H4 (cell line): ENCODE results near the gene SUCO. TPM values are rescaled to one million over a fixed set of nuclear protein-coding genes. Genes with fewer than 3 reads are reported as not detected.
A peak's percentile ranks its signal among the peaks of the same experiment; 100 is the strongest.

Experiments used
- DNase-seq: peaks from one replicate; pipeline ENCODE4 v3.0.0-alpha.2; 2015; ENCODE audit warnings: low spot score
- total RNA-seq: library from RNA; depleted of rRNA; stranded (reverse); fragments of >200 nt; shearing (Covaris generic); gene quantifications from 2 replicates; pipeline ENCODE4 v1.2.3, GENCODE V29; 2014; rRNA removed

Gene SUCO
- total RNA-seq, 1 experiment from 2014 or later, result 14.7 TPM

- no peak for DNase-seq
Observed at GRCh38 chr1:172646653-172647052, 113.7 kb downstream of the SUCO start.

- no peak for DNase-seq
Observed at GRCh38 chr1:172647110-172647564, 114.2 kb downstream of the SUCO start.

- DNase-seq, result no peak
Observed at GRCh38 chr1:172647987-172648386, 115.0 kb downstream of the SUCO start.

GRCh38 chr1:172650474-172651193, 117.7 kb downstream of the SUCO start:
- DNase-seq, result no peak

GRCh38 chr1:172653015-172653709, 120.2 kb downstream of the SUCO start:
- peak; percentile 46 for DNase-seq

- DNase-seq, result no peak
Observed at GRCh38 chr1:172654535-172654934, 121.6 kb downstream of the SUCO start.

- DNase-seq, result no peak
Observed at GRCh38 chr1:172656576-172656975, 123.6 kb downstream of the SUCO start.

GRCh38 chr1:172657586-172657985, 124.6 kb downstream of the SUCO start:
- DNase-seq, result no peak

GRCh38 chr1:172658871-172659453, 126.0 kb downstream of the SUCO start, which contains the start of gene FASLG:
FASLG (plus strand) TSS chr1:172659103; CDS start chr1:172659202, 99 bp downstream.
- DNase-seq, result no peak

GRCh38 chr1:172661107-172661506, 128.2 kb downstream of the SUCO start:
- no peak for DNase-seq

Other genes starting within 250 kb of the SUCO start
- not detected in 2 replicates for gene C1orf105, start 112.5 kb upstream of the SUCO start, total RNA-seq
- gene PIGC, start 89.1 kb upstream of the SUCO start, total RNA-seq, result 34.4 and 41.4 TPM in 2 replicates
- not detected in 2 replicates for gene FASLG, start 126.0 kb downstream of the SUCO start, total RNA-seq